GM12878 (cell line): ENCODE measurements around the gene ESR2. TPM values are rescaled to one million over a fixed set of nuclear protein-coding genes. Genes with fewer than 3 reads are reported as not detected.

Experiments
- ATAC-seq: fragments of 200-7000 bp; cut with Tn5 transposase; 3 replicates; pipeline ENCODE4 v1.9.1; 2020; ENCODE audit warnings: mild to moderate bottlenecking, moderate library complexity
- BruUV-seq: library from RNA; stranded (reverse); fragments of 400-500 nt; replicated peaks from 2 replicates; lab custom pipeline; 2021; lab: Mats Ljungman, UMichigan
- CTCF ChIA-PET: fragments of 300-600 bp; sonication (Branson Sonifier 250); formaldehyde crosslinking; extraction: SDS; loops from one replicate; lab custom pipeline; 2021; ENCODE audit warnings: inconsistent platforms; lab: Yijun Ruan, JAX
- POLR2A ChIA-PET: fragments of 350-600 bp; formaldehyde crosslinking; extraction: SDS; loops from one replicate; lab custom pipeline; 2021; ENCODE audit warnings: inconsistent platforms; lab: Charles Lee
- RAD21 ChIA-PET: fragments of 300-600 bp; sonication (Branson Sonifier 250); formaldehyde crosslinking; loops from one replicate; lab custom pipeline; 2023; ENCODE audit warnings: antibody characterized with exemption; ENCODE audit not compliant: unreplicated experiment; lab: Charles Lee
- SMC1A ChIA-PET: fragments of 300-600 bp; sonication (Branson Sonifier 250); formaldehyde crosslinking; loops from one replicate; lab custom pipeline; 2023; ENCODE audit not compliant: unreplicated experiment, uncharacterized antibody; lab: Charles Lee
- DNase-seq: peaks from one replicate; pipeline ENCODE4 v3.0.0-alpha.2; 2011; ENCODE audit warnings: low read depth, low spot score
- FAIRE-seq: peaks from 3 replicates; lab custom pipeline; 2011; peaks lifted over from hg19 to GRCh38; lab: Jason Lieb, UNC
- H2AFZ ChIP-seq: 2 replicates; pipeline ENCODE4 v1.6.0; 2011; ENCODE audit warnings: low read depth, low read length, control low read depth; ENCODE audit not compliant: control insufficient read depth
- H3K27ac ChIP-seq: 2 replicates; pipeline ENCODE4 v1.5.1; 2011; ENCODE audit warnings: control low read depth; ENCODE audit not compliant: control insufficient read depth, insufficient read depth
- H3K27me3 ChIP-seq, 2 experiments: replicated peaks in 1 of 2; 2 replicates each; pipeline versions ENCODE4 v1.6.0 to v1.6.1; 2011; ENCODE audit warnings: low read length in 1 of 2; ENCODE audit not compliant: control insufficient read depth in 2 of 2, insufficient read depth in 2 of 2
- H3K36me3 ChIP-seq, 2 experiments: 2 replicates each; pipeline ENCODE4 v1.5.1; 2011; ENCODE audit warnings: low read length in 1 of 2; ENCODE audit not compliant: control insufficient read depth in 2 of 2, insufficient read depth in 2 of 2
- H3K4me1 ChIP-seq: 2 replicates; pipeline ENCODE4 v1.6.1; 2011; ENCODE audit warnings: mild to moderate bottlenecking, low read length, moderate library complexity, mixed read lengths; ENCODE audit not compliant: control insufficient read depth, insufficient read depth
- H3K4me2 ChIP-seq: 2 replicates; pipeline ENCODE4 v1.6.0; 2011; ENCODE audit warnings: control low read depth; ENCODE audit not compliant: control insufficient read depth, insufficient read depth
- H3K4me3 ChIP-seq: fragments of 200-600 bp; sonication (generic); 2 replicates; pipeline ENCODE4 v1.5.1; 2016
- H3K79me2 ChIP-seq: 2 replicates; pipeline ENCODE4 v1.6.0; 2011; ENCODE audit warnings: low read length; ENCODE audit not compliant: control insufficient read depth, insufficient read depth
- H3K9ac ChIP-seq: 2 replicates; pipeline ENCODE4 v1.8.0; 2011; ENCODE audit warnings: low read length, control low read depth, mixed read lengths; ENCODE audit not compliant: control insufficient read depth, insufficient read depth
- H3K9me3 ChIP-seq: replicated peaks from 3 replicates; pipeline ENCODE4 v1.5.1; 2011; ENCODE audit warnings: mild to moderate bottlenecking, low read length; ENCODE audit not compliant: control insufficient read depth, insufficient read depth
- H4K20me1 ChIP-seq: 2 replicates; pipeline ENCODE4 v1.6.0; 2011; ENCODE audit not compliant: control insufficient read depth, insufficient read depth
- CBX3 ChIP-seq: fragments of 200-600 bp; sonication (generic); IDR thresholded peaks from 2 replicates; pipeline ENCODE4 v1.6.1; 2016; ENCODE audit warnings: low read depth, borderline replicate concordance
- CHD1 ChIP-seq: IDR thresholded peaks from 2 replicates; pipeline ENCODE4 v1.6.1; 2012; ENCODE audit warnings: low read depth, low read length, improper control_type of control experiment
- HDAC6 ChIP-seq: fragments of 200-600 bp; sonication (generic); IDR thresholded peaks from one replicate; pipeline ENCODE4 v1.8.0; 2017; ENCODE audit warnings: antibody characterized with exemption; ENCODE audit not compliant: unreplicated experiment
- NR2C2 ChIP-seq: IDR thresholded peaks from 2 replicates; pipeline ENCODE4 v1.6.1; 2011; ENCODE audit warnings: borderline replicate concordance, low read depth; ENCODE audit not compliant: control insufficient read depth, insufficient read length
- PAX5 ChIP-seq: IDR thresholded peaks from 2 replicates; pipeline ENCODE4 v1.6.1; 2011; ENCODE audit warnings: low read depth, low read length, borderline replicate concordance
- POLR2AphosphoS2 ChIP-seq: IDR thresholded peaks from 2 replicates; pipeline ENCODE4 v1.6.1; 2011; ENCODE audit warnings: low read depth, mild to moderate bottlenecking, low read length, improper control_type of control experiment, moderate library complexity
- POU2F2 ChIP-seq: IDR thresholded peaks from 3 replicates; pipeline ENCODE4 v1.6.1; 2011; ENCODE audit warnings: low read depth, mild to moderate bottlenecking, low read length, borderline replicate concordance
- SPI1 ChIP-seq: IDR thresholded peaks from 2 replicates; pipeline ENCODE4 v1.6.1; 2011; ENCODE audit warnings: low read depth, mild to moderate bottlenecking, low read length, moderate library complexity, borderline replicate concordance; ENCODE audit not compliant: insufficient read depth
- SUZ12 ChIP-seq: fragments of 200-600 bp; sonication (generic); IDR thresholded peaks from one replicate; pipeline ENCODE4 v1.6.1; 2018; ENCODE audit warnings: antibody characterized with exemption, mild to moderate bottlenecking; ENCODE audit not compliant: unreplicated experiment
- WRNIP1 ChIP-seq: IDR thresholded peaks from 2 replicates; pipeline ENCODE4 v1.6.1; 2011; ENCODE audit warnings: low read depth, low read length, improper control_type of control experiment, borderline replicate concordance
- ZBTB33 ChIP-seq: fragments of 450-650 bp; IDR thresholded peaks from 2 replicates; pipeline ENCODE4 v1.6.1; 2017; ENCODE audit warnings: mild to moderate bottlenecking
- ZNF622 ChIP-seq: fragments of 450-650 bp; IDR thresholded peaks from 2 replicates; pipeline ENCODE4 v1.6.1; 2017; ENCODE audit warnings: mild to moderate bottlenecking, inconsistent platforms
- WGBS: methylation state at CpG from one replicate; pipeline ENCODE4 v1.1.6; 2016; ENCODE audit warnings: low lambda C conversion rate; ENCODE audit not compliant: insufficient replicate concordance, insufficient coverage; ENCODE audit errors: missing lambda C conversion rate; 5-methylcytosine and 5-hydroxymethylcytosine counted together
- in situ Hi-C: fragments of 300-500 bp; cut with MboI; formaldehyde crosslinking; loops from 9 replicates; pipeline ENCODE4 v1.14.3; 2018; ENCODE audit warnings: mixed read lengths
- intact Hi-C: fragments of 100-400 bp; cut with micrococcal nuclease; formaldehyde crosslinking; loops from one replicate; pipeline ENCODE4 v1.14.2; 2022; ENCODE audit not compliant: unreplicated experiment
- polyA plus RNA-seq, 11 experiments: library from polyadenylated mRNA; depleted of rRNA in 4 of 11; unstranded in 6 of 11; stranded (reverse) in 5 of 11; fragments of >200 nt; fragmentation: Nextera tagmentation in 4 of 11; fragmentation: Illumina TruSeq in 1 of 11; extraction: Ambion mirVana in 4 of 11; extraction: Trizol in 1 of 11; gene quantifications; 1 replicate in 1 of 11; 2 replicates in 10 of 11; pipeline versions ENCODE4 v1.2.1 to v1.2.3, GENCODE V29; 2011 to 2016; ENCODE audit warnings: inconsistent platforms in 2 of 11, missing spikeins in 2 of 11, low read depth in 1 of 11
- total RNA-seq, 4 experiments: library from RNA; depleted of rRNA in 3 of 4; stranded (reverse); fragments of >200 nt in 3 of 4; fragmentation: Illumina TruSeq in 1 of 4; extraction: Trizol in 1 of 4; gene quantifications; 2 replicates each; pipeline versions ENCODE4 v1.2.1 to v1.2.3, GENCODE V29; 2013 to 2021
- TF ChIP-seq, protein P1 (sequence below): fragments of 450-650 bp; conservative IDR thresholded peaks from 2 replicates; pipeline ENCODE4 v1.6.1; 2017; ENCODE audit warnings: mild to moderate bottlenecking, moderate library complexity
- TF ChIP-seq, protein P2 (sequence below): IDR thresholded peaks from 2 replicates; pipeline ENCODE4 v1.6.1; 2012; ENCODE audit warnings: low read depth, low read length, improper control_type of control experiment

ESR2 gene
- total and polyA plus RNA-seq, 10 of the 15 experiments (the other 5 are each of a cell fraction or from before 2014, with no cell fraction given), result 0.29 to 2.6 (median 0.81) TPM

DNA sequence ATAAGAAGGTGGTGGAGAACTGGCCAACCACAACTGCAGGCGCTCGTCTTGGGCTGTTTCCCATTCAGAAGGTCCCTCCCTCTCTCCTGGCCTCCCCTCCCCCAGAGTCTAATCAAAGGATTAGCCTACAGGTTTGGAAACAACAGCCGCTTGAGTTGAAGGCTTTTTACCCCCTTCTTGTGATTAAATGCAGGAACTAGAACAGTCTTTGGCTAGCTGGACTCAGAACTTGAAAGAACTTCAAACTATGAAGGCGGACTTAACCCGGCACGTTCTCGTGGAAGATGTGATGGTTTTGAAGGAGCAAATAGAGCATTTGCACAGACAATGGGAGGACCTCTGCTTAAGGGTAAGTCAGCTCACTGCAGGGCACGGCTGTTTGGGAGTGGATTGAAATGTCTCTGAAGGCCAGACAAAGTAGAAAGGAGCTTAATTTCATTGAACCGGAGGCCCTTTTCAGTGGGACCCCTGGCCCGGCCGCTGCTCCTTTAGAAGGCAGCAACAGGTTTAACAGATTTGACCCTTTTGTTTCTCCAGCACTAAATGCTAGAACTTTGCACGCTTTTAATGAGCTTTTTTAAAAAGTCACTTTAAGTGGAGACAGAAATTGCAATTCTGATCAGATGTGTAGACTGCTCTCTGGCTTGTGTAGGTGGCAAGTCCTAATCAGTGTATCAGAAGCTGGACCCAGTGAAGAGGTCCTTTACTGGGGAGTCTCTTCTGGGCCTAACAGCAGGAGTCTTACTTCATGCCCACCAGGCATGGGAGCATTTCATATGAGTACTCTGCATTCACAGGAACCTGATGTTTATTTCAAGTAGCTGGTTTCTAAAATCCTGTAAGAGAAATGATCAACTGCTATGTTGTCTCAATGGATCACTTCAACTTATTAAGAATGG, 107.7 kb downstream of the ESR2 start:
- SMC1A ChIA-PET, result interaction anchor here (1.2 to 1.3 kb wide), 2 partner anchors 9 to 21 kb away, joined by 3 read pairs; no protein-coding TSS in a partner anchor
- no peaks in the 10 kb centered on the region for H3K27me3 ChIP-seq
- no peak overlapping the region for H3K9ac ChIP-seq
- intact Hi-C loops, result no loop called here
- in situ Hi-C loops, result no loop called here
- H2AFZ ChIP-seq, result no peak overlapping the region
- CTCF ChIA-PET, result interaction anchor here (1.0 to 1.2 kb wide), 2 partner anchors 9 to 49 kb away, joined by 3 read pairs; no protein-coding TSS in a partner anchor
- no peaks in the 10 kb centered on the region for H3K9me3 ChIP-seq
- H3K79me2 ChIP-seq, result no peaks in the 10 kb centered on the region
- no TSS peak for BruUV-seq
- H3K4me1 ChIP-seq, result no peaks in the 10 kb centered on the region
- no peak overlapping the region for H3K4me2 ChIP-seq
- FAIRE-seq (no peak), DNase-seq (no peak), ATAC-seq (no peak)
- no peak overlapping the region for H3K4me3 ChIP-seq
- H3K27ac ChIP-seq, result no peak overlapping the region
- RAD21 ChIA-PET, result no interaction called here
- WGBS, result 96% methylated on average over 12 of the region's 12 CpGs
- H4K20me1 ChIP-seq, result no peaks in the 10 kb centered on the region
- POLR2A ChIA-PET, result no interaction called here
- H3K36me3 ChIP-seq, result peaks cover 0 to 4% of the 10 kb centered on the region in 2 experiments; a peak in 1 of 4 replicates
- TF ChIP-seq CHD1, result no peak
- no peak for TF ChIP-seq SUZ12
- TF ChIP-seq NR2C2, result no peak
- TF ChIP-seq POU2F2, result no peak
- TF ChIP-seq, protein P1, sequence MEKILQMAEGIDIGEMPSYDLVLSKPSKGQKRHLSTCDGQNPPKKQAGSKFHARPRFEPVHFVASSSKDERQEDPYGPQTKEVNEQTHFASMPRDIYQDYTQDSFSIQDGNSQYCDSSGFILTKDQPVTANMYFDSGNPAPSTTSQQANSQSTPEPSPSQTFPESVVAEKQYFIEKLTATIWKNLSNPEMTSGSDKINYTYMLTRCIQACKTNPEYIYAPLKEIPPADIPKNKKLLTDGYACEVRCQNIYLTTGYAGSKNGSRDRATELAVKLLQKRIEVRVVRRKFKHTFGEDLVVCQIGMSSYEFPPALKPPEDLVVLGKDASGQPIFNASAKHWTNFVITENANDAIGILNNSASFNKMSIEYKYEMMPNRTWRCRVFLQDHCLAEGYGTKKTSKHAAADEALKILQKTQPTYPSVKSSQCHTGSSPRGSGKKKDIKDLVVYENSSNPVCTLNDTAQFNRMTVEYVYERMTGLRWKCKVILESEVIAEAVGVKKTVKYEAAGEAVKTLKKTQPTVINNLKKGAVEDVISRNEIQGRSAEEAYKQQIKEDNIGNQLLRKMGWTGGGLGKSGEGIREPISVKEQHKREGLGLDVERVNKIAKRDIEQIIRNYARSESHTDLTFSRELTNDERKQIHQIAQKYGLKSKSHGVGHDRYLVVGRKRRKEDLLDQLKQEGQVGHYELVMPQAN, result no peak
- TF ChIP-seq, protein P2, sequence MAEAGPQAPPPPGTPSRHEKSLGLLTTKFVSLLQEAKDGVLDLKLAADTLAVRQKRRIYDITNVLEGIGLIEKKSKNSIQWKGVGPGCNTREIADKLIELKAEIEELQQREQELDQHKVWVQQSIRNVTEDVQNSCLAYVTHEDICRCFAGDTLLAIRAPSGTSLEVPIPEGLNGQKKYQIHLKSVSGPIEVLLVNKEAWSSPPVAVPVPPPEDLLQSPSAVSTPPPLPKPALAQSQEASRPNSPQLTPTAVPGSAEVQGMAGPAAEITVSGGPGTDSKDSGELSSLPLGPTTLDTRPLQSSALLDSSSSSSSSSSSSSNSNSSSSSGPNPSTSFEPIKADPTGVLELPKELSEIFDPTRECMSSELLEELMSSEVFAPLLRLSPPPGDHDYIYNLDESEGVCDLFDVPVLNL, result no peak
- TF ChIP-seq CBX3, result no peak
- no peak for TF ChIP-seq POLR2AphosphoS2
- TF ChIP-seq SPI1, result no peak
- no peak for TF ChIP-seq HDAC6
- no peak for TF ChIP-seq WRNIP1
- no peak for TF ChIP-seq ZBTB33
- no peak for TF ChIP-seq ZNF622
- no peak for TF ChIP-seq PAX5
